ENCODE measurements around the gene LTB.
"Not testable (repeated sequence)": the region's sequence is repeated elsewhere in the genome, so short reads cannot be mapped to it uniquely, and the experiment has no call there.

LTB gene

DNA sequence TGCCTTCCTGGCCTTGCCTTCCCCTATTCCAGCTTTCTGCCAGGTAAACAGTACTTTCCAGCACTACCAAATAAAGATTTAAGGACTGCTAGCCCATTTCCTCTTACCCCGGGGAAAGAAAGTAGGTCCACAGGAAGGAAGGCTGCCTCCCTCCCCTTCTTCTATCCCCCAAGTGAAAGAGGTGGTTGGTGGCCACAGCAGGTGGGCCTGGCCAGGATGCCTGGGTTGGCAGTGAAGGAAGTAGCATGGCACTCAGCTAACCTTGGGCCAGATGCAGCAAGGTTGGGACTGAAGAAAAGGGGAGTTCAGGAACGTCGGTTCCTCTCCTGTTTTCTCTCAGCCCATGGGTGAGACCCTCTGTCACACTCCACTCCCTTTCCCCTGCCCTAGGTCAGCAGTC lies 25.9 kb downstream of the LTB start:
- Histone ChIP-seq H3K27ac (peak overlapping the region in 10 of 11 experiments; percentile 25 to 100 (median 98); a peak in 19 of 22 replicates), H3K9ac (peak overlapping the region in 10 of 11 experiments; percentile 20 to 94 (median 46); a peak in 14 of 22 replicates), H3K27me3 (no peaks in the 10 kb centered on the region), H3K4me3 (peak overlapping the region in 3 of 10 experiments; percentile 0 to 19 (median 18); a peak in 3 of 20 replicates), H3K4me2 (peak overlapping the region; percentile 96 to 100 (median 100)), H4K20me1 (no peaks in the 10 kb centered on the region; a peak in 2 of 22 replicates), H3K36me3 (peaks cover 13 to 41% (median 23%) of the 10 kb centered on the region in 11 experiments; a peak in 17 of 22 replicates), H3K4me1 (peaks cover 64 to 93% (median 89%) of the 10 kb centered on the region in 10 experiments), H3K9me3 (replicated peaks in 1 of 11) (no peaks in the 10 kb centered on the region)
- no peak for TF ChIP-seq Cebpa-rat (IDR thresholded peaks at IDR 0.05)

DNA sequence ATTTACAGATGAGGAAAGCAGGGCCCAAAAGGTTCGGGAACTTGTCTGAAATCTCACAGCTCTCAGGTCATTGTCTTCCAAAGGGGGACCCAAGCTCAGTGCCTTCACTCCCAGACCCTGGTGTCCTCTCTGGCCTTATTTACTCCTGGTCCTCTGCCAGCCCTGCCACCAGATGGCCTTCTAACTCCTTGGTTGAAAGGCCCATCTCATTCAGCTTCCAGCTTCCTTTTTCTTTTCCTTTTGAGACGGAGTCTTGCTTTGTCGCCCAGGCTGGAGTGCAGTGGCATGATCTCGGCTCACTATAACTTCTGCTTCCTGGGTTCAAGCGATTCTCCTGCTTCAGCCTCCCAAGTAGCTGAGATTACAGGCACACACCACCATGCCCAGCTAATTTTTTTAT lies 30.9 kb downstream of the LTB start:
- Histone ChIP-seq H3K4me1 (peaks cover 43 to 85% (median 75%) of the 10 kb centered on the region in 10 experiments), H3K4me2 (peak overlapping the region in 8 of 11 experiments; percentile 23 to 39 (median 28); a peak in 13 of 22 replicates), H3K36me3 (peaks cover 12 to 56% (median 33%) of the 10 kb centered on the region in 11 experiments; a peak in 20 of 22 replicates), H3K27ac (peak overlapping the region in 8 of 11 experiments; percentile 38 to 85 (median 55); a peak in 16 of 22 replicates), H3K9ac (peak overlapping the region in 3 of 11 experiments; percentile 5 to 33 (median 26); a peak in 6 of 22 replicates)
- not testable (repeated sequence) for H3K9me3 ChIP-seq (replicated peaks in 1 of 11); H4K20me1 ChIP-seq; H3K27me3 ChIP-seq; H3K4me3 ChIP-seq

DNA sequence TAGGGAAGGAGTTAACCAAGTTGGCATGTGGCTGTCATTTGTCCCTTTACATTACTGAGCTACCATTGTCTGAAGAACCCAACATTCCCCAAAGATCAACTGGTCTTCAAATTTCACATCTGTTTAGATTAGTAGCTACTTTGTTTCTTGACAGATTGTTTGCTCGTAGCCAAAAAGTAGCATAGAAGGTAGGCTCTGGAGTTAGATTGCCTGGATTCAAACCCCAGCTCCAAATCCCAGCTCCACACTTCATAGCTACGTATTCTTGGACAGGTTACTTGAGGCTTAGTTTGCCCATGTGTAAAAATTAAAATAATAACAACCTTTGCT lies 33.7 kb downstream of the LTB start:
- peak overlapping the region; percentile 53 to 70 (median 60); a peak in 19 of 20 replicates for H3K4me3 ChIP-seq

DNA sequence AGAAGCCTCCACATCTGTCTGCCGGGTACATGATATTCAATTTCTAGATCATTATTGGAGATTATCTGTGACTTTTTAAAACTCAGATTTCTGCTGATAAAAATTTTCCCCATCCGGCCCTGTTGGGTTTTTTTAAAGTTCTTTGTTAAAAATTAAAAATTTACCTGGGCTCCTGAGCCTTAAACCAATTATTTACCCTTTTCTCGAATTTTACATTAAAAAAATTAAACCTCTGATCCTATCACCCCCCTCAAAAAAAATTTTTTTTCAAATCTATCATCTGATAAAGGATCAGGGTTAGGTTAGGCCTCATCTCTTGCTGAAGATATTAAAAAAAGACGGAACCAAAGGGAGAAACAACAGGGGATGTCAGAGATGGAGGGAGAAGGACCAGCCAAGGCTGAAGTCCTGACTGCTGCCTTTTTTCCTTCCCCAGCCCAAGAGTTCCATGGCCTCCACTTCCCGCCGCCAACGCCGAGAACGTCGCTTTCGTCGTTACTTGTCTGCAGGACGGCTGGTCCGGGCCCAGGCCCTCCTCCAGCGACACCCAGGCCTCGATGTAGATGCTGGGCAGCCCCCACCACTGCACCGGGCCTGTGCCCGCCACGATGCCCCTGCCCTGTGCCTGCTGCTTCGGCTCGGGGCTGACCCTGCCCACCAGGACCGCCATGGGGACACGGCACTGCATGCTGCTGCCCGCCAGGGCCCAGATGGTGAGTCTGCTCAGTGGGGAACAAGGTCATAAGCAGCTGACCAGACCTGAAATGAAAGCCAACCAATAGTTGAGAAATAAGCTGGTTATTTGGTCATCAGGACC lies 34.3 kb downstream of the LTB start:
- no peaks in the 10 kb centered on the region for H3K9me3 ChIP-seq (replicated peaks in 1 of 11)
- no peaks in the 10 kb centered on the region for H3K27me3 ChIP-seq
- no peaks in the 10 kb centered on the region for H4K20me1 ChIP-seq
- no peak for TF ChIP-seq Cebpa-rat (IDR thresholded peaks at IDR 0.05)
- peak overlapping the region; percentile 76 to 89 (median 84) for H3K27ac ChIP-seq
- peak overlapping the region; percentile 74 to 88 (median 81) for H3K9ac ChIP-seq
- peak overlapping the region; percentile 82 to 100 (median 95) for H3K4me2 ChIP-seq
- peak overlapping the region; percentile 53 to 70 (median 60) for H3K4me3 ChIP-seq
- peaks cover 58 to 83% (median 73%) of the 10 kb centered on the region in 10 experiments for H3K4me1 ChIP-seq
- H3K36me3 ChIP-seq = peaks cover 0 to 30% (median 20%) of the 10 kb centered on the region in 11 experiments; a peak in 16 of 22 replicates

More for the DNA sequence above, 33.7 kb downstream of the LTB start:
- TF ChIP-seq Cebpa-rat (IDR thresholded peaks at IDR 0.05) = no peak
- Histone ChIP-seq H3K9ac (peak overlapping the region; percentile 74 to 88 (median 81)), H3K9me3 (replicated peaks in 1 of 11) (no peaks in the 10 kb centered on the region), H4K20me1 (no peaks in the 10 kb centered on the region), H3K4me1 (peaks cover 52 to 83% (median 73%) of the 10 kb centered on the region in 10 experiments), H3K27me3 (no peaks in the 10 kb centered on the region), H3K36me3 (peaks cover 6 to 36% (median 23%) of the 10 kb centered on the region in 11 experiments; a peak in 20 of 22 replicates), H3K27ac (peak overlapping the region; percentile 76 to 89 (median 84); a peak in 21 of 22 replicates), H3K4me2 (peak overlapping the region; percentile 82 to 100 (median 95))

DNA sequence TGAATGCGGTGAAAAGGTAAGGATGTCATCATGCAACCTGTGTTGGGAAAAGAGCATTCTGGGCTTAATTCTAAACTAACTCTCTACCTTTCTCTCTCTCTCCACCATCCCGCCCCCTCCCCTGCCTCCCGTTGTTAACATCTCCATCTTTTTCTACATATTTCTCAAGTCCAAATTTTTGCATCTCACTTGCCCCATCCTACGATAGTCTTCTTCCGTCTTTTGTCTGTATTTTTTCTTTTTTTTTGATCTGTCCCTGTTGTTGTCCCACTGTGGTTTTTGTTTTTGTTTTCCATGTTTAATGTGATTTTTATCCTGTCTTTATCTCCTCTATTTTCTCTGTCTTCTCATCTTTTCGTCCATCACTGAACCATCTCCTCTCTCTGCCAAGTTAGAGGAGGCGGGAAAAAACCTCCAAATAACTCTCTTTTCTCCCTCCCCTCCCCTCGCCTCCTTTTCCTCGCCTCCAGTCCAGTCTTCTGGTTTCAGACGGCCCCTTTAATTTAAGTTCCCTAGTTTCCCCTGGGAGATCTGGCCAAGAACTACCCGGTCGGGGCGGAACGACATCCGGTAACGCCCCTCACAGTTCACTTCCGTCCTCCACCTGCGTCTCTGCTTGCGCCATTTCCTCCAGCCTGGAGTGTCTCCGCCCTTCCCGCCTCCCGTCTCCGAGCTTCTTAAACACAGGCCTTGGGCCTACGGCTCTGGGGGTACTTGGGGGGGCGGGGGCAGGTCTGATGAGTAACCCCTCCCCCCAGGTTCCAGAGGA lies 35.1 kb downstream of the LTB start, which contains the start of gene NFKBIL1:
NFKBIL1 (plus strand) TSS at position 651 of the 769 bp plus-strand sequence; CDS start at position 738, 87 bp downstream.
- Histone ChIP-seq H3K4me3 (peak within 1 kb of the TSS; percentile 53 to 70 (median 60)), H3K4me1 (peaks cover 62 to 82% (median 76%) of the 10 kb centered on the region in 10 experiments), H3K27me3 (no peaks in the 10 kb centered on the region), H3K36me3 (peaks cover 0 to 26% (median 18%) of the 10 kb centered on the region in 11 experiments; a peak in 15 of 22 replicates), H3K9me3 (replicated peaks in 1 of 11) (no peaks in the 10 kb centered on the region), H3K27ac (peak within 1 kb of the TSS; percentile 76 to 89 (median 84)), H3K4me2 (peak within 1 kb of the TSS; percentile 82 to 100 (median 95)), H3K9ac (peak within 1 kb of the TSS; percentile 74 to 88 (median 81)), H4K20me1 (no peaks in the 10 kb centered on the region)
- TF ChIP-seq Cebpa-rat (IDR thresholded peaks at IDR 0.05) = peak in 3 of 11 experiments; percentile 13 to 58 (median 30); a peak in 3 of 22 replicates

DNA sequence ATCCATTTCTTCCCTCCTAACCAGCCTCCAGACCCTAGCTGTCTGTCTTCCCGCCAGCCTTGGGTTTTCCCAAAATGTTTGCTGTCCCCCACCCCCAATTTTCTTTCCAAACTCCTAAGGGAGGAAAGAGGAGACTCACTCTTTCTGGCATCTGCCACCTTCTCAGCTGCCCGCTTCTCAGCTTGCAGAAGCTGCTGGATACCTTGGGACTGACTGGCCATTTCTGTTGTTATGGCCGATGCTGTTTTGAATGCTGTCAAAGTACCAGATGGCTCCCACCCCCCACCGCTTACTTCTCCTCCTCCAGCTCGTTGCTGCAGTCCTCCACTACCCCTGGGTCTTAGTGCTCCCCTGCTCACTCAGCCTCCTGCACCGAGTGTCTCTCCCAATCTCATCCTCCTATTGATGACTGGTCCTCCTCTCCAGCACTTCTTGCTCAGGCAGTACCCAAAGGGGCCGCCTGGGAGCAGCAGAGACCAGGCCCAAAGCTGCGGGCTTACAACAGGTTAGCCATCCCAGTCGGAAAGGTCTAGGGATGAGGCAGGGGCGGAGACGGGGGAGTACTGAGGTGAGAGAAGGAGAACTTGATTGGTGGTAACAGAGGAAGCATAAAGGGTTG lies 35.8 kb downstream of the LTB start, which contains the start of gene ATP6V1G2:
ATP6V1G2 (minus strand) TSS at position 270 of the 619 bp plus-strand sequence; CDS start at position 221, 49 bp downstream.
- H3K9ac ChIP-seq = peak within 1 kb of the TSS; percentile 74 to 88 (median 81)
- H3K27me3 ChIP-seq = no peaks in the 10 kb centered on the region
- no peaks in the 10 kb centered on the region; a peak in 2 of 22 replicates for H4K20me1 ChIP-seq
- H3K27ac ChIP-seq = peak within 1 kb of the TSS; percentile 76 to 89 (median 84); a peak in 21 of 22 replicates
- peaks cover 62 to 76% (median 70%) of the 10 kb centered on the region in 10 experiments for H3K4me1 ChIP-seq
- H3K36me3 ChIP-seq = peaks cover 0 to 26% (median 18%) of the 10 kb centered on the region in 11 experiments; a peak in 15 of 22 replicates
- peak within 1 kb of the TSS; percentile 53 to 70 (median 60) for H3K4me3 ChIP-seq
- peak within 1 kb of the TSS; percentile 82 to 100 (median 95) for H3K4me2 ChIP-seq
- TF ChIP-seq Cebpa-rat (IDR thresholded peaks at IDR 0.05) = no peak
- no peaks in the 10 kb centered on the region for H3K9me3 ChIP-seq (replicated peaks in 1 of 11)

DNA sequence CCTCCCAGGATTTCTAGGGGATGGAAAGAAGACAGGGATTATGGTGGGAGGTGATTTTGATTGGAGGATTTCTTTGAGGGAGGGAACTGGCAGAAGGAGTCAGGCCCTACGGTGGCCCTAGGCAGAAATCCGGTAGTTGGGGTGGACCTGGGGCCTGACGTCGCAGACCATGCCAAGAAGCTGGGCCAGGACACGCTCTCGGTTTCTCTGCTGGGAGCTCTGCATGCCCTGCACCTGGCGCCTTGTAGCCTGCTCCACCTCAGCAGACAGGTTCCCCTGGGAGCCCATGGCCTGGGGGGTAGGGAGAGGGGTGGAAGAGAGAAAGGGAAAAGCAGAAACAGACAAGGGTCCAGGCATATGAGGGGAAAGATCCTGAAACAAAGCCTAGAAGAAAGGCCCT lies 36.9 kb downstream of the LTB start:
- H3K9me3 ChIP-seq (replicated peaks in 1 of 11) = no peaks in the 10 kb centered on the region
- H4K20me1 ChIP-seq = peaks cover 8 to 11% (median 10%) of the 10 kb centered on the region in 11 experiments
- H3K4me3 ChIP-seq = peak overlapping the region in 6 of 10 experiments; percentile 58 to 70 (median 62); a peak in 7 of 20 replicates
- no peak for TF ChIP-seq Cebpa-rat (IDR thresholded peaks at IDR 0.05)
- H3K36me3 ChIP-seq = peaks cover 4 to 25% (median 17%) of the 10 kb centered on the region in 11 experiments
- H3K4me2 ChIP-seq = peak overlapping the region; percentile 82 to 100 (median 95)
- H3K9ac ChIP-seq = peak overlapping the region; percentile 41 to 83 (median 80); a peak in 19 of 22 replicates
- peaks cover 59 to 70% (median 66%) of the 10 kb centered on the region in 10 experiments for H3K4me1 ChIP-seq
- H3K27ac ChIP-seq = peak overlapping the region in 9 of 11 experiments; percentile 2 to 63 (median 56); a peak in 16 of 22 replicates
- H3K27me3 ChIP-seq = no peaks in the 10 kb centered on the region

DNA sequence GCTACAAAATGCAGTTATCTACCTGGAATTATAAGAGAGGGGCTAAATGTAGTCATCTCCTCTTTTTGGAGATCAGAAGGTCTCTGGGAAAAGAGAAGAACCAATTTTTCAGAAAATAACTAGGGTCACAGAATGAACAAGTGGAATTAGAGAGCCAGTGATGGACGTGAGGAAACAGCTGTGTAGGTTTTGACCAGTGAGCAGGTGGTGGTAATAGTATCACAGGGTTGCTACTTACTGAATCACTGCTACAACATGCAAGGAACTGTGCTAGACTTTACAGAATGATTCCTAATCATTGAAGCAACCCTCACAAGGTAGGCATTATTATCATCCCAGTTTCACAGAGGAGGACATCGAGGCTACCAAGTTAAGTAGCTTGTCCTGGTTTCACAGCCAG lies 37.5 kb downstream of the LTB start:
- H3K27me3 ChIP-seq = no peaks in the 10 kb centered on the region
- H3K9ac ChIP-seq = peak overlapping the region in 9 of 11 experiments; percentile 50 to 83 (median 81); a peak in 15 of 22 replicates
- H3K4me1 ChIP-seq = peaks cover 61 to 71% (median 66%) of the 10 kb centered on the region in 10 experiments
- no peaks in the 10 kb centered on the region for H3K9me3 ChIP-seq (replicated peaks in 1 of 11)
- H3K36me3 ChIP-seq = peaks cover 10 to 25% (median 17%) of the 10 kb centered on the region in 11 experiments
- H4K20me1 ChIP-seq = peaks cover 14 to 17% (median 16%) of the 10 kb centered on the region in 11 experiments
- no peak for TF ChIP-seq Cebpa-rat (IDR thresholded peaks at IDR 0.05)
- no peak overlapping the region for H3K4me3 ChIP-seq
- H3K4me2 ChIP-seq = peak overlapping the region; percentile 82 to 100 (median 95); a peak in 19 of 22 replicates
- peak overlapping the region in 4 of 11 experiments; percentile 25 to 63 (median 57); a peak in 7 of 22 replicates for H3K27ac ChIP-seq

All from BLaER1 treated with 17β-estradiol and CSF1 and Interleukin-3, amounts not matched to agents 10 nM and 100 nM (cell line).